ENCODE results near the gene SIRT5. TPM values are rescaled to one million over a fixed set of nuclear protein-coding genes. Genes with fewer than 3 reads are reported as not detected.

SIRT5 gene
- total RNA-seq, 1 donor from 2014 or later: 7.8 TPM

DNA sequence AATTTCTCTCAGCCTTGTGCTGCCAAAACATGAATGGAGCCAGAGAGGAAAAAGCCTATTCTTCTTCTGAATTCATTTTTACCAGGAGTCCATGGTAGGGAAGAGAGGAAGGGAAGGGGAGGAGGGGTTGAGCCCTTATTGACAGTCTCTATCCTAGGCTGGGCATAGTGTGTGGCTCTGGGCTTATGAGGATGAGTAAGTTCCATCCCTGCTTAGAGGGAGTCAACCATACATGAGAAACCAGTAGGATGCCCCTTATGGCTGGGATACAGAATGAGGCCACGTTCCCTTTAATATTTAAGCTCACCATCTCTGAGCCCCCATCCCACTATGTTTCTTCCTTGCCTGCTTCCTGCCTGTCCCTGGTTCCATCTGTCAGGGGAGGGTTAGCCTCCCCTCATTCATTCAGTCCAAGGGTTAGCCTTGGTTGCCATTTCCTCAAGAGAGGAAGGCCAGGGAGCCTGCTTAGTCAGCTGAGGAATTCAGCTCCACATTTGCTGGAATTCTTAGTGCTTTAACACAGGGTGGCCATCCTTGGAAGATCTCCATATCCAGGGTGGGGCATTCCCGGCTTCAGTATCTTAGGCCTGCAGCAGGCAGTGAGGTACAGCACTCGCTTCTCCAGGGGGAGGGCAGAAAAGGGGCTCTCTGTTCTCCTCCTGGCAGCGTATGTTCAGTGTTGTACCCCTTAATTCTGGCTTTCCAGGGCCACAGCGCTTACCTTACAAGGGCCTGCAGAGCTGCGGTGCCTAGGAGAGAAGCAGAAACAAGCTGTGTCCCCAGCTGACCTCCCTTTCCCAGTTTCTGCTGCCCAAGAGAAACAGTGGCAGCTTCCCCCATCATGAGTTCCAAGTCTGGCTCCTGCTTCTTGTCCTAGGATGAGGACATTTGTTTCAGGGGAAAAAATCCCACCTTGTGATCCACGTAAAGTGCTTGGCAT, 12.5 kb downstream of the SIRT5 start:
- no peak for DNase-seq (ENCODE audit: low read depth in 2 of 2)

DNA sequence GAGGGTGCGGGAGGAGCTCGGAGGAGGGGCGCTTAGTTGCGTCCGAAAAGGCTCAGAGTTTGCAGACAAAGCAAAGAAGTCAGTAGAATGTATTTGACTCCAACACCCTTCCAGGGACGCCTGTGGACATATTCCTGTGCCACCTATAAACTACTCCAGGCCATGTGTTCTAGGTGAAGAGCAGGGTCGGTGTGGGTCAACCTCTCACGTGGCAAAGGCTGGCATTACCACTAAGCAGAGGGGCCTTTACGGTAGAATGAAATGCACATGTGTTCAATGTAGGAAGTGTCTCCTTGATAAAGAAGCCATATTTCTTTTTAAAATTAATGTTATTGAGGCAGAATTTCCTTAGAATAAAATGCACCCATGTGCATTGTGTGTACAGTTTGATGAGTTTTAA, 15.4 kb downstream of the SIRT5 start:
- no peak for DNase-seq (ENCODE audit: low read depth in 2 of 2)

DNA sequence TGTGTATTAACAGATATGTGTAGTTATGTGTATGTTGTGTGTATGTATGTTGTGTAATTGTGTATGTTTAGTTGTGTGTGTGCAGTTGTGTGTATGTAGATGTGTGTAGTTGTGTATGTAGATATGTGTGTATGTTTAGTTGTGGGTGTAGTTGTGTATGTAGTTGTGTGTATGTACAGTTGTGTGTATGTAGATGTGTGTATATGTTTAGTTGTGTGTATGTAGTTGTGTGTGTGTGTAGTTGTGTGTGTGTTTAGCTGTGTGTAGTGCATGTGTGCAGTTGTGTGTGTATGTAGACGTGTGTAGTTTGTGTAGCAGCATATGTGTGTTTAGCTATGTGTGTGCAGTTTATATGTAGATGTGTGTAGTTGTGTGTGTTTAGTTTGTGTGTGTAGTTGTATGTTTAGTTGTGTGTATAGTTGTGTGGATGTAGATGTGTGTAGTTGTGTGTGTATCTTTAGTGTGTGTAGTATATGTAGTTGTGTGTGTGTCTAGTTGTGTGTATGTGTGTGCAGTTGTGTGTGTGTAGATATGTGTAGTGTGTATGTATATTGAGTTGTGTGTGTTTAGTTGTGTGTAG, 16.3 kb downstream of the SIRT5 start:
- no peak for DNase-seq (ENCODE audit: low read depth in 2 of 2)

DNA sequence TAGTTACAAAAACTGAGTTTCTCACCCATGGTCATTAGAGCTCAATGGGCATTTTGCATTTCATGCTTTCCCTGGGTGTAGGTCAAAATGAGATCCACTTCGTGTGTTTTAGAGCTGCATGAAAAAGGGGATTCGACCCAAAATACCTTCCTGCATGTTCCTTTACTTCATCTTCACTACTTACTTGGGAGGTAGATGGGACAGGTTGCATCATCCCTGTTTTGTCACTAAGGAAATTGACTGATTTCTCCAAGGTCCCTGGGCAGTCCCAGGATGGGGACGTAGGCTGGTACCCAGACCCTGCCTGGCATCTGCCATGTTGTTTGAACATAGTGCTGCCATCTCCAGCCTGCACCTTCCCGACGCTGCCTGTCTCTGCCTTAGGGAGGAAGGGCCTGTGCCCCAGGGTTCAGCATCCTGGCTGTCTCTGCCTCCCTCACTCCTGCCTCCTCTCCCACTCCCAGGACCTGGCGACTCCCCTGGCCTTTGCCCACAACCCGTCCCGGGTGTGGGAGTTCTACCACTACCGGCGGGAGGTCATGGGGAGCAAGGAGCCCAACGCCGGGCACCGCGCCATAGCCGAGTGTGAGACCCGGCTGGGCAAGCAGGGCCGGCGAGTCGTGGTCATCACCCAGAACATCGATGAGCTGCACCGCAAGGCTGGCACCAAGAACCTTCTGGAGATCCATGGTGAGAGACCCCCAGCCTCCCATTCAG, 17.0 kb downstream of the SIRT5 start:
- no peak for DNase-seq (ENCODE audit: low read depth in 2 of 2)

DNA sequence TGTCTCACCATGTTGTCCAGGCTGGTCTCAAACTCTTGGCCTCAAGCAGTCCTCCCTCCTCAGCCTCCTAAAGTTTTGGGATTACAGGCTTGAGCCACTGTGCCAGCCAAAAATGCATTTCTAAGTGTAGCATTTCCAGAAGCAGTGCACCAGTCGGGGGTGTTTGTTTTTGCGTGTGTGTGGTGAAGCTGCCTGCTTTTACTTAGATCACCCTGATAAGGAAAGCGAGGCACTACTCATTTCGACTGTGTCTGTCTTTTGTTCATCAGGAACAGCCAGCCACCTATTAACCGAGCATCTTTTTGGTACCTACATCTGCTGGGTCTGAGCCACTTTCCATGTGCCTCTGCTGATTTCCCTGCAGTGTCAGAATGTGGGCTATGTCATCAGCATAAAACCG, 18.7 kb downstream of the SIRT5 start:
- no peak for DNase-seq (ENCODE audit: low read depth in 2 of 2)

DNA sequence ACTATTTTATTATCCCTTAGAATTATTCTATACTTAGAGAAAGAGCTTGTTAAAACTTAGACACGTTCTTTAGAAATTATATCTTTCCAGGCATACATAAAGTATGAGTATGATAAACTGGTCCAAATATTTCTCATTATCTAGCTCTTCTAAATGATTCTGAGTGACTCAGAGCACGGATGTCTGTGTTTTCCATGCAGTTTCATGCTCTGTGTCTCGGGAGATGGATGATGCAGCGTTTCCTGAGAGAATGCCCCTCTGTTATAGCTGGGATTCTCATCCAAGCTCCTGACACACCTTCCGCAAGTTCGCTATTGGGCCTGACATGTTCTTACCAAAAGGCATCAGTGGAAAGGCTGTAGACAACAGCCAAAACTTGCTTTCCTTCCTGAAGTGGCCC, 19.3 kb downstream of the SIRT5 start:
- DNase-seq (ENCODE audit: low read depth in 2 of 2): peak in 1 of 2 donors; percentile 22

DNA sequence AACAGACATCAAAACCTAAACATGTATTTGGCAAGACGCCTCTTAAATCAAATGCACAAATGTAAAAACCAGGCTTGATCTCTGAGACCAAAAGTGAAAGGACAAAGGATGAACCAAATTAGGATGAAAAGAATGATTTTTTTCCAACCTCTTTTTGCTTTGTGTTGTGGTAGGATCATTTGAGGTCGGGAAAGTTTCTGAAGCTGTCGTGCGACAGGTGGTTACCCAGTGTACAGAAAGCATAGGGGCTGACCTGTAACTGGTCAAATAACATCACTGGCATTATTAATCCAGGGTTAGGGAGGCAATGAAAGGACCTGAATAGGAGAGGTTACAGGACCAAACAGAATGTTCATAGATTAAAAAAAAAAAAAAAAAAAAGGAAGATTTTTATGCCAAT, 22.7 kb downstream of the SIRT5 start:
- DNase-seq (ENCODE audit: low read depth in 2 of 2): no peak

DNA sequence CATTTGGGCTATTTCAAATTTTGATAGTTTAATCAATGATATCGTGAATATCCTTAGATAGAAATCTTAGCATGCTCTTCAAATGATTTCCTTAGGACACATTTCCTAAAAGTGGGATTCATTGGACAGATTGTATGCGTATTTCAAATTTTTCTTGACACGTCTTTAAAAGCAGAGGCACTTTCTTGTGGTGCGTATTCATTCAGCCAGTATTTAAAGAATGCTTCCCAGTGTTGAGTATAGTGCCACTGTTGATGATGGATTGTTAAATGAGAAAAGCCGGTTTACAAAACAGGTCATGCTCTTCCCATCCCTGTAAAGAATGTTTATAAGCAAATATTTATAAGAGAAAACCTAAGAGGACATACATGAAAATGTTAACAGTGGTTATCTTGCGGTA, 25.6 kb downstream of the SIRT5 start:
- DNase-seq (ENCODE audit: low read depth in 2 of 2): no peak

DNA sequence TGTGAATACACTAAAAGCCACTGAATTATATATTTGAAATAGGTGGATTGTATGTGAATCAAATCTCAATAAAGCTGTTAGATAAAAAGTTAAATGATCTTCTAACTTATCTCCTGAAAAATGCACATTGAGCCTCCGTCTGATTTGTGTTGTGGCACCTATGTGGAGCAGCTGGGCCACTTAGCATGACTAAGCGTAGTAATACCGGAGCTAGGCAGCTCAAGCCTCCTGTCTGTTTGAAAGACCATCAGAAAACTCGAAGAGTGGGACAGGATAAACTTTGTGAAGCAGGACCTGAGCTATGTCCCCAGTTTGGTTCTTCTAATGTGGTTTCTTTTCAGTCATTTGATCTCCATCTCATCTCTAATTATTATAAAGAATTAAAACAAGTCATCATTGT, 29.7 kb downstream of the SIRT5 start:
- DNase-seq (ENCODE audit: low read depth in 2 of 2): no peak

DNA sequence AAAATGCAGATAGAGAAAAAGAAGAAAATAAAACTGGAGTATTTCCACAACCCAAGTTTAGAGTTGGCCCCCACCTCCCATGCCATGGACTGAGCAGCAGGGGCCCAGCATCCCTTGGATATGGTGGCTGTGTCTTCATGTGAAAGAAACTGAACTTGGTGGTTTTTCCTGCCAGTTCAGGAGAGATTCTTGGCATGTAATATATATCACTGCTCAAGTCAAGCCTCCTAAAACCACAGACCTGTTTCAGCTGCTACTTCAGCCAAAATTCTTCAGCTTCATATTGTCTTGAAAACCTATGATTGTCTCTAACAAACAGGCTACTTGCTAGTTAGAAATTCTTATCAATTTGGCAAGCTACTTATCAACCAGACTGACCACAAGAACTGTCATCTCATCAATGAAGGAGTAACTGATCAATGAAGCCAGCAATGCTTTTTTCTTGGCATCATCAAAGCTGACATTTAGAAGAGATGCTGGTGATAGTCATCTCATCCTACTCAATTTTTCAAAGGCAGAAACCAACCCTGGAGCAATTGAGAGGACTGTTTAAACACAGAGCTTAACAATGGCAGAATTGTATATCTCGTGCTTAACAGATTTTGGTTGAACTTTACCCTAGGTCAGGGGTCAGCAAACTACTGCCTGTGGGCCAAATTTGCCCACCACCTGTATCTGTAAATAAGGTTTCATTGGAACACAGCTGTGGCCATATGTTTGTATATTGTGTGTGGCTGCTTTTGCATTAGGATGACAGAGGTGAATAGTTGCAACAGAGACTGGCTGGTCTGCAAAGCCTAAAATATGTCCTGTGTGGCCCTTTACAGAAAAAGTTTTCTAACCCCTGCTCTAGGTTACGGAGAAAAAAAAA, 30.4 kb downstream of the SIRT5 start:
- DNase-seq (ENCODE audit: low read depth in 2 of 2): no peak

DNA sequence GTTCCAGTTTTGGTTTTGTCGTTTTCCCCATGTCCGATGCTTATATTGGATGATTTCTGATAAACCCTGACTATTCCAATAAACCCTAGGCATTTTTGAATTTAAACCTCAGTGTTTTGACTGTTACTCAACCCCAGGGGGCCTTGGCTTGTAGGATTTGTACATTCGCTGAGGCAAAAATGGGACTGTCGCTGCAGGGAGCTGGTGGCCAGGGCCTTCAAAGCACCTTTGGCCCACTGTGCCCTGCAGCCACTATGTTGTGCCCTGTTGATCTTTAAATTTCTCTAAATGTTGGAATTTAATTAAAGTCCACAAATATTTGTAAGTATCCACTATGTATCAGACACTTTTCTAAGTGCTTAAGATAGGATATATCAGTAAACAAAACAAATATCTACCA, 31.2 kb downstream of the SIRT5 start:
- no peak for DNase-seq (ENCODE audit: low read depth in 2 of 2)

DNA sequence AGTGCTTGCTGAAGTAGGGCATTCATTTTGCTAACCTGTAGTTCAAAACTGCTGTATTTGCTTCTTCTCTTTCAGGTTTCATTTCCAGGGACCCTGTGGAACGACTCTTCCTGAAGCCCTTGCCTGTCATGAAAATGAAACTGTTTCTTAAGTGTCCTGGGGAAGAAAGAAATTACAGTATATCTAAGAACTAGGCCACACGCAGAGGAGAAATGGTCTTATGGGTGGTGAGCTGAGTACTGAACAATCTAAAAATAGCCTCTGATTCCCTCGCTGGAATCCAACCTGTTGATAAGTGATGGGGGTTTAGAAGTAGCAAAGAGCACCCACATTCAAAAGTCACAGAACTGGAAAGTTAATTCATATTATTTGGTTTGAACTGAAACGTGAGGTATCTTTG, 37.3 kb downstream of the SIRT5 start:
- DNase-seq (ENCODE audit: low read depth in 2 of 2): no peak

DNA sequence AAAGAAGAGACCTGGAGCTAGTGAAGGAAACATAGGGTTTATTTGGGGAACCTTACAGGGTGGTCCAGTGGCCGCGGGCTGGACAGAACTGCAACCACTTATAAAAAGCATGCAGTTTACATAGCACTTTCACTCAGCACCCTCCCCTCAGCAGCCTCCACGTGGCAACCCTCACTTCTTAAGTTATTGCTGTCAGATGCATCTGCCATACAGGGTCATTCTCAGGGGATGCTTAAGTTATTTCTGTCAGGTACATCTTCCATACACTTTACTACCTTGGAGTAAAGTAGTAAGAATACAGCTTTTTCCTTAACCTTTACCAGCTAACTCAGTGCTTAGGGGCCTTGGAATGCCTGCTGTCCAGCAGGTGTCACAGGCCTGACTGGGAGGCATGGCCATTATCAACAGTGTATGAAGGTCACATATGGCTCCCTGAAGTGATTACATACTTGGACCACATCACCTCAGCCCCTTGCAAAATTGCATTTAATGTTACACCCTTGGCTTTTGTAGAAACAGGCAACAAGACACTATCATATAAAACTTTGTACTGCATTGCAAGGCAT, 38.7 kb downstream of the SIRT5 start:
- no peak for DNase-seq (ENCODE audit: low read depth in 2 of 2)

DNA sequence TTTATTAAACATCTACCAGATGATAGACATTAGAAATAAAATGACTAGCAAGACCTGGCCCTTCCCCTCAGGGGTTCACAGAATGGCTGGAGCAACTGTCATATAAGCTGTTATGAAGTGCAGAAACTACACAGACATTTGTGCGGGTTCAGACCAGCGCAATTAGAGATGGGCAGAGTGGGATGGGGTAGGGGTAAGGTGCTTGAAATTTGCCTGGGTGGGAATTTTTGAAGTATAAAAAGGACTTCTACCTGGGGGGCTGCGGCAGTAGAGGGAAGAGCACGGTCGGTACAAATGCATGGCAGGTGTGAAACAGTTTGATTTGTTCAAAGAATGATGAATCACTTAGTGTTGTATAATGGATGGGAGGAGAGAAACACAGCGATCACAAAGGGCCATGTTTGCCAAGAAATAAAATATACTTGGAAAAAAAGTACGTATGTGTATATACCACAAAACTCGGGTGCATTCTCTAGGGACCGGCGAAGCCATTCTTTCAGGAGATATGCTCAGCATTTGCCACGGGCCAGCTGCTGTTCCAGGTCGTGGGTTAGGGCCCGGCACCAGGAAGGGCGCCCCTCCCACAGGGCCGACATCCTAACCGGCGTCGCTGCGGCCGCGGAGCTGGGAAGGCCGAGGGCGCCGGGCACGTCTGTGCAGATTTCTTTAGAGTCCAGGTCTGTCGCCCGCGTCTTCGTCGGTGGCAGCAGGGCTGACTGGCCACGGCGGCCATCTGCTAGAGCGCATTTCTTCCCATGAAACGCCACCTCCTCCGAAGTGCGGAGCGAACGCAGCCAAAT, 39.9 kb downstream of the SIRT5 start:
- peak in 1 of 2 donors; percentile 61 for DNase-seq (ENCODE audit: low read depth in 2 of 2)

DNA sequence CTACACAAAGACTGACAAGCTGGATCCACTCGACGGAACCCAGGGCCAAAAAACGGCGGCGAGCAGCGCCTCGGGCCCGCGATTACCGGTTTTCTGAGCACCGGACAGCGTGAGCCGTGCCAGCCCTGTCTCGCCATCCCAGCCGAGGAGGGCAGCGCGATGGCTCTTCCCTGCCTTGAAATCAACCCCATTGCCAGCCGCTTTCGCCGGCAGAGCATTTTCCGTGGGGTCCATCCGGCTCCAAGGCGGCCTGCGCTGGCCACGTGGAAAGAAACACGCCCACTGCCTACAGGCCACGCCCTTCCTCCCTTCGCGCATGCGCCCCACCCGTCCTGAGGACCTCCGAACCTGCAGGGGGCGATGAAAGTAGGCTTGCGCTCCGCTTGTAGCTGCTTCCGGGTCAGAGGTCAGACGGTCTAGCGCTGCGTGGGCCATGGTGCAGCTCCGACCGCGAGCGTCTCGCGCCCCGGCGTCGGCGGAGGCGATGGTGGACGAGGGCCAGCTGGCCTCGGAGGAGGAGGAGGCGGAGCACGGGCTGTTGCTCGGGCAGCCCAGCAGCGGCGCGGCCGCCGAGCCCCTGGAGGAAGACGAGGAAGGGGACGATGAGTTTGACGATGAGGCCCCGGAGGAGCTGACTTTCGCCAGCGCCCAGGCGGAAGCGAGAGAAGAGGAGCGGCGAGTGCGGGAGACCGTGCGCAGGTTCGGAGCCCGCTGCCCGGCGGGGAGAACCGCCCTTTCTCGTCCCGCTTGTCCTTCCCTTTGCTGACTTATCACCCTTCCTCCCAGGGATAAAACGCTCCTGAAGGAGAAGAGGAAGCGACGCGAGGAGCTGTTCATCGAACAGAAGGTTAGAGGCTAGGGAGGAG, 40.8 kb downstream of the SIRT5 start, which contains the start of gene NOL7:
NOL7 (plus strand) TSS at position 410 of the 866 bp plus-strand sequence; CDS start at position 434, 24 bp downstream.
- DNase-seq (ENCODE audit: low read depth in 2 of 2): peak; percentile 98 to 99

DNA sequence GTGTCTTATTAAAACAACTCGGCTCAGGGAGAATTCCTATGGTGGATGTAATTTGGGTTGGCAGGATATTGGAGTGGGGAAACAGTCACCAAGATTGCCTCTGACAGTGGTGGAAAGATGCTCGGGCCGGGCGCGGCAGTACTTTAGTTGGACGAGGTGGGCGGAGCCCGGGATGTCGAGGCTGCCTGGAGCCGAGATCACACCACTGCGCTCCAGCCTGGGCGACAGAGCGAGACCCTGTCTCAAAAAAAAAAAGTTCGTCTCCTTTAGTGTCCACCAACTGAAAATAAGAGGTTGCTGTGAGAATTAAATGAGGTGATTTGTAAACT, 41.4 kb downstream of the SIRT5 start:
- peak in 1 of 2 donors; percentile 50 for DNase-seq (ENCODE audit: low read depth in 2 of 2)

DNA sequence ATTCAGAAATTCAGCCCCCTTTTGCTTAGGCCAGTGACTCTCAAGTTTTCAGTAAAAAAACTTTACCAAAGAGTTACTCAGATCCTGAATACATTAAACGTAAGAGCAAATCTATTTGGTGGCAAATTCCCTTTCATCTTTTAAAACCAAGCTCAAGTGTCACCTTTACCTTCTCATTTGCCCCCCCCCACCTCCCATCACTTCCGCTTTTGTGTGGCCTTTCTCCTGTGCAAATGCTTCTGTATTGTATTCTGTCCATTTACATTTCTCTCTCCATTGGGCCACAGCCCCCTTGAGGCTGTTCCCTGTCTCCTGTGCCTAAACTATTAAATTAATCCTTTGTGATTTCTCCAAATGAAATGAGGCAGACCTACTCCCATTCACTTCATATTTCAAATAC, 42.7 kb downstream of the SIRT5 start:
- no peak for DNase-seq (ENCODE audit: low read depth in 2 of 2)

DNA sequence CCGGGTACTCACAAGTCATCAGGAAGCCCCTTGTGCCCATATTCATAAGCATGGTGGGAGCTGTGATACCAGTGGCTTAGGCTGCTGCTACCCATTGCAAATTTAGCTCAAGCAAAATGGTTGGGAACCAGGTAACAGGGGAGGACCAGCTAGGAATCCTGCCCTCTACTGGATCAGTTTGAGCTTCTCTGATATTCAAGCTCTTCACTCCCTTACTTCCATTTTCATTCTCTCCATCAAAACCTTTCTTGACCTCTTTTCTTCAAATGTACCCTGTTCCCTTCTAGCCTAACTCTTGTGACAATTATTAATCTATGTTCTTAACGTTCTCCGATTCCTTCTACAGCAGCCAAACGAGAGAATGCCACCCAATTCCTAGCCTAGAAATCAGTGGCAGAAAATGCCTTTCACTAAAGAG, 50.5 kb downstream of the SIRT5 start:
- peak in 1 of 2 donors; percentile 48 for DNase-seq (ENCODE audit: low read depth in 2 of 2)

DNA sequence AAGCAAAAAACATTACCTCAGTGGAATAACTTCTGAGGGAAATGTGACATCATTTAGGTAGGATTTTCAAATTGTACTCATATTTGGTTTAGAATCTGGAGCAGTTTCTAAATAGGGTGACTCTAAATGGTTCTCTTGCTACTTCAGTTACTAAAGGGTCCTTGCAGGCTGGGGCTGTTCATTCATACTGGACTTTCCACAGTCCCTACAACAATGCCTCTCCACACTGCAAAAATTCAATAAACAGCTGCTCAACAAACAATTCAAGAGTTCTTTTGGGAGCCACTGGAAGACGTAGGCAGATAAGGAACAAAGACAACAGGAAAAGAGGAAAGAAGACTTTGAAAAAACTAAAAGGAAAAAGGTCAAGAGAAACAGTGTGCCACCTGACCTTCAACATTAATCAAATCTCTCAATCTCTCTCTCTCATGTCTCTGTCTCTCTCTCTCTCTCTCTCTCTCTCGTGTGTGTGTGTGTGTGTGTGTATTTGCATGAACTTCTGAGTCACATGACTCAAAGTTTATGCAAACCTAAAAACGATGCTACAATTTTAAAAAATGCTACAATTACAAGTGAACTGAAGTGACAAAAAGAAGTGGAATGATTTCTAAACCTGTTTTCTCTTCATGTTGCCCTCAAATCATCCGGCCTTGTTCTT, 55.2 kb downstream of the SIRT5 start:
- peak in 1 of 2 donors; percentile 38 for DNase-seq (ENCODE audit: low read depth in 2 of 2)
